Liver (tissue), 9 donors: ENCODE measurements around the gene RAPGEF1. TPM values are rescaled to one million over a fixed set of nuclear protein-coding genes. Genes with fewer than 3 reads are reported as not detected.

ENCODE experiments used
- DNase-seq: peaks from one replicate; pipeline ENCODE4 v3.0.0-alpha.2; 2017; ENCODE audit warnings: low spot score
- H3K27ac ChIP-seq, 2 donors: one replicate each; pipeline ENCODE4 v1.7.0; 2013; ENCODE audit warnings: inconsistent platforms in 2 of 2, low read length in 2 of 2, control low read depth in 1 of 2, low read depth in 1 of 2, mild to moderate bottlenecking in 1 of 2
- H3K27me3 ChIP-seq, 4 donors: one replicate each; pipeline versions ENCODE4 v1.6.1 to v1.7.0; 2013; ENCODE audit warnings: low read length in 3 of 4, inconsistent platforms in 1 of 4, mild to moderate bottlenecking in 1 of 4, moderate library complexity in 1 of 4; ENCODE audit not compliant: control insufficient read depth in 4 of 4, insufficient read depth in 4 of 4
- H3K36me3 ChIP-seq, 4 donors: one replicate each; pipeline versions ENCODE4 v1.6.1 to v1.7.0; 2013; ENCODE audit warnings: low read length in 3 of 4, mild to moderate bottlenecking in 3 of 4, low read depth in 1 of 4, moderate library complexity in 1 of 4; ENCODE audit not compliant: control insufficient read depth in 4 of 4, insufficient read depth in 3 of 4
- H3K4me1 ChIP-seq, 4 donors: one replicate each; pipeline versions ENCODE4 v1.6.1 to v1.7.0; 2013; ENCODE audit warnings: low read length in 3 of 4, mild to moderate bottlenecking in 3 of 4, moderate library complexity in 1 of 4; ENCODE audit not compliant: control insufficient read depth in 4 of 4, insufficient read depth in 4 of 4
- H3K4me3 ChIP-seq, 3 donors: one replicate each; pipeline versions ENCODE4 v1.6.1 to v1.7.0; 2013; ENCODE audit warnings: low read length in 3 of 3, control low read depth in 1 of 3, low read depth in 1 of 3, mild to moderate bottlenecking in 1 of 3
- H3K9ac ChIP-seq, 2 donors: one replicate each; pipeline ENCODE4 v1.7.0; 2013; ENCODE audit warnings: low read length in 2 of 2, mild to moderate bottlenecking in 2 of 2, moderate library complexity in 2 of 2, control low read depth in 1 of 2, low read depth in 1 of 2
- H3K9me3 ChIP-seq, 4 donors: one replicate each; pipeline versions ENCODE4 v1.6.1 to v1.7.0; 2013; ENCODE audit warnings: low read length in 3 of 4; ENCODE audit not compliant: control insufficient read depth in 4 of 4
- EGR1 ChIP-seq, 2 donors: IDR thresholded peaks; 2 replicates each; pipeline ENCODE4 v1.6.1; 2016 to 2018; ENCODE audit warnings: antibody characterized with exemption in 2 of 2, low read depth in 2 of 2
- FOXA1 ChIP-seq: IDR thresholded peaks from 2 replicates; pipeline ENCODE4 v1.6.1; 2016; ENCODE audit warnings: antibody characterized with exemption
- FOXA2 ChIP-seq: IDR thresholded peaks from 2 replicates; pipeline ENCODE4 v1.6.1; 2016; ENCODE audit warnings: antibody characterized with exemption
- GABPA ChIP-seq, 2 donors: IDR thresholded peaks in 1 of 2; conservative IDR thresholded peaks in 1 of 2; 2 replicates each; pipeline ENCODE4 v1.6.1; 2016; ENCODE audit warnings: antibody characterized with exemption in 2 of 2, mild to moderate bottlenecking in 1 of 2, moderate library complexity in 1 of 2
- HNF4A ChIP-seq, 2 donors: conservative IDR thresholded peaks; 2 replicates each; pipeline ENCODE4 v1.6.1; 2016; ENCODE audit warnings: antibody characterized with exemption in 2 of 2, mild to moderate bottlenecking in 2 of 2
- HNF4G ChIP-seq: IDR thresholded peaks from 2 replicates; pipeline ENCODE4 v1.6.1; 2016; ENCODE audit warnings: antibody characterized with exemption
- JUND ChIP-seq, 2 donors: IDR thresholded peaks; 2 replicates each; pipeline ENCODE4 v1.6.1; 2016; ENCODE audit warnings: antibody characterized with exemption in 2 of 2
- NR2F2 ChIP-seq: IDR thresholded peaks from 2 replicates; pipeline ENCODE4 v1.6.1; 2016; ENCODE audit warnings: antibody characterized with exemption
- RAD21 ChIP-seq, 2 donors: IDR thresholded peaks; 2 replicates each; pipeline ENCODE4 v1.6.1; 2016; ENCODE audit warnings: antibody characterized with exemption in 2 of 2, mild to moderate bottlenecking in 2 of 2
- RXRA ChIP-seq, 2 donors: IDR thresholded peaks; 2 replicates each; pipeline ENCODE4 v1.6.1; 2017 to 2018; ENCODE audit warnings: antibody characterized with exemption in 2 of 2, mild to moderate bottlenecking in 1 of 2
- SP1 ChIP-seq: IDR thresholded peaks from 2 replicates; pipeline ENCODE4 v1.6.1; 2018; ENCODE audit warnings: antibody characterized with exemption, mild to moderate bottlenecking
- TAF1 ChIP-seq: conservative IDR thresholded peaks from 2 replicates; pipeline ENCODE4 v1.6.1; 2016; ENCODE audit warnings: antibody characterized with exemption, mild to moderate bottlenecking
- YY1 ChIP-seq: IDR thresholded peaks from 2 replicates; pipeline ENCODE4 v1.6.1; 2016; ENCODE audit warnings: antibody characterized with exemption, mild to moderate bottlenecking
- WGBS: extraction: QIAGEN DNeasy Blood & Tissue Kit; methylation state at CpG from one replicate; pipeline ENCODE4 v1.1.7; 2013; 5-methylcytosine and 5-hydroxymethylcytosine counted together
- polyA plus RNA-seq, 2 donors: library from polyadenylated mRNA; stranded (reverse) in 1 of 2; unstranded in 1 of 2; fragments of 200-250 nt in 1 of 2; fragments of >200 nt in 1 of 2; fragmentation: Nextera tagmentation in 1 of 2; extraction: Ambion mirVana in 1 of 2; gene quantifications; one replicate each; pipeline versions ENCODE4 v1.2.1 to v1.2.3, GENCODE V29; 2013 to 2015
- total RNA-seq, 2 donors: library from RNA; depleted of rRNA; stranded (reverse); fragments of >200 nt; gene quantifications; one replicate each; pipeline ENCODE4 v1.2.3, GENCODE V29; 2014
- TF ChIP-seq, protein P1 (sequence below): IDR thresholded peaks from 2 replicates; pipeline ENCODE4 v1.6.1; 2016; ENCODE audit warnings: antibody characterized with exemption
- TF ChIP-seq, protein P2 (sequence below): IDR thresholded peaks from 2 replicates; pipeline ENCODE4 v1.6.1; 2016; ENCODE audit warnings: antibody characterized with exemption
- TF ChIP-seq, protein P3 (sequence below): IDR thresholded peaks from 2 replicates; pipeline ENCODE4 v1.6.1; 2016; ENCODE audit warnings: antibody characterized with exemption
- TF ChIP-seq, protein P4 (sequence below): IDR thresholded peaks from 2 replicates; pipeline ENCODE4 v1.6.1; 2016; ENCODE audit warnings: antibody characterized with exemption, mild to moderate bottlenecking
- TF ChIP-seq, protein P5 (sequence below): fragments of 150-350 bp; IDR thresholded peaks from 2 replicates; pipeline ENCODE4 v1.5.1; 2017; ENCODE audit warnings: improper control_type of control experiment, low read depth, low read length; ENCODE audit not compliant: missing input control
- donor health status: healthy.
- donor health status: healthy.
- donor health status: healthy.
- donor health status: healthy.
- donor health status: healthy.

The RAPGEF1 gene
- total and polyA plus RNA-seq, 4 donors: 5.6 to 19.7 (median 16.8) TPM

DNA sequence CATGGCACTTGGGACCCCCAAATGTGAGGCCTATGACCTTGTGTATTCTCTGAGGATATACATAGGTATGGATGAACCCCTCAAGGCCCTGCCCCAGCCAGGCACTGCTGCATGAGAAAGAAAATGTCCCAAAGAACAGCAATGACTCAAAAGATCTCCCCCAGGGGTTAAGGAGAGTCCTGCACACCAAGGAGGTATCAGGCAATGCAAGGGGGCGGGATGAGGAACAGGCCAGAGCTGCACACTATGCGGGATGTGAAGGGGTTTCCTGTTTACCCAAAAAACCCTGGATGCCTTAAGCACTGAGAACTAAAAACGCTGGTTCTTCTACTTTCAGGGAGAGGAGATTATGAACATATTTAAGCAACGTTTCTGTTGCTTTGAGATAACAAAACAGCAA is 3.4 kb downstream of the RAPGEF1 start:
- H3K27me3 ChIP-seq: no peaks in the 10 kb centered on the region
- H3K27ac ChIP-seq: peak overlapping the region; percentile 69 to 81
- no peak for DNase-seq
- H3K4me3 ChIP-seq: no peak overlapping the region
- H3K36me3 ChIP-seq: no peaks in the 10 kb centered on the region
- 59% methylated on average over 4 of the region's 4 CpGs for WGBS
- no peak overlapping the region for H3K9ac ChIP-seq
- H3K4me1 ChIP-seq: peaks cover 30 to 66% (median 58%) of the 10 kb centered on the region in 4 donors
- H3K9me3 ChIP-seq: no peaks in the 10 kb centered on the region
- TF ChIP-seq, protein P1, sequence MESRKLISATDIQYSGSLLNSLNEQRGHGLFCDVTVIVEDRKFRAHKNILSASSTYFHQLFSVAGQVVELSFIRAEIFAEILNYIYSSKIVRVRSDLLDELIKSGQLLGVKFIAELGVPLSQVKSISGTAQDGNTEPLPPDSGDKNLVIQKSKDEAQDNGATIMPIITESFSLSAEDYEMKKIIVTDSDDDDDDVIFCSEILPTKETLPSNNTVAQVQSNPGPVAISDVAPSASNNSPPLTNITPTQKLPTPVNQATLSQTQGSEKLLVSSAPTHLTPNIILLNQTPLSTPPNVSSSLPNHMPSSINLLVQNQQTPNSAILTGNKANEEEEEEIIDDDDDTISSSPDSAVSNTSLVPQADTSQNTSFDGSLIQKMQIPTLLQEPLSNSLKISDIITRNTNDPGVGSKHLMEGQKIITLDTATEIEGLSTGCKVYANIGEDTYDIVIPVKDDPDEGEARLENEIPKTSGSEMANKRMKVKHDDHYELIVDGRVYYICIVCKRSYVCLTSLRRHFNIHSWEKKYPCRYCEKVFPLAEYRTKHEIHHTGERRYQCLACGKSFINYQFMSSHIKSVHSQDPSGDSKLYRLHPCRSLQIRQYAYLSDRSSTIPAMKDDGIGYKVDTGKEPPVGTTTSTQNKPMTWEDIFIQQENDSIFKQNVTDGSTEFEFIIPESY: no peak
- TF ChIP-seq, protein P2, sequence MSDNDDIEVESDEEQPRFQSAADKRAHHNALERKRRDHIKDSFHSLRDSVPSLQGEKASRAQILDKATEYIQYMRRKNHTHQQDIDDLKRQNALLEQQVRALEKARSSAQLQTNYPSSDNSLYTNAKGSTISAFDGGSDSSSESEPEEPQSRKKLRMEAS: no peak
- TF ChIP-seq NR2F2 (no peak), SP1 (no peak)

DNA sequence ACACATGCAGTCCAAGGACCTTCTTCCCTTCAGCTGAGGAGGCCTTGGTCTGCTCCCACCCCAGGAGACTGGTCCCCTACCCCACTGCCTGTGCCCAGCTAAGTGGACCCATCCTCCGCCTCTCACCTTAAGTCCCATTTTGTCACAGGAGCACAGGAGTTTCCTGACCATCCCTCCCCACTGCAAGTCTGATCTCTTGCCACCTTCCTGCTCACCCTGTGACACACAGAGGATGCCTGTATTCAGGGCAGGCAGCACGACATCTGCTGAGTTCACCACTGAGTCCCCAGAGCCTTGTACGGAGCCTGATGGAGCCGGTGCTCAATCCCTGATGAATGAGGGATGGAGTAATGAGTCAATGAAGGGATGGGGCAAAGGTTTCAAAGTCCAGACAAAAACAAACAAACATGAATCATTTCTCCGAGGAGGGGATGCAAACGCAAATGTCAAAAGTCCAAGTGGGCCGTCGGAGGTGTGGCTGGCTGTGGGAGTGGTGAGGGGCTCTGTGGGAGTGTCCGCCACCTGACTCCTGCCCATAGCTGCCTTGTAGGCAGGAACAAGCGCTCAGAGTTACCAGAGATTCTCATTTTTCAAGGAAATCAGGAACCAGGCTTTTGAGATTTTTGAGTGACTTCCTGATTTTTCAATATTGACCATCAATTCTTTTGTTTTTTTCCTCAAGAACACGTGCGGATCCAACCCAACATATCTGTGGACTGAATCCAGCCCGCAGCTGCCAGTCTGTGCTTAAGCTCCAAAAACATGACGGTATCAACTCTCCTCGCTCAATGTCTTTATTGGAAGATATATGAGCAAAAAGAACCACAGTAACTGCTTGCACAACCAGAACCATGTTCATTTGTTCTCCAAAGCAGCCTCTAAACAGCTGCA is 4.4 kb downstream of the RAPGEF1 start:
- Histone ChIP-seq H3K4me3 (no peak overlapping the region), H3K9ac (peak overlapping the region in 1 of 2 donors; percentile 55), H3K27me3 (no peaks in the 10 kb centered on the region), H3K9me3 (no peaks in the 10 kb centered on the region), H3K27ac (peak overlapping the region; percentile 72 to 81), H3K36me3 (no peaks in the 10 kb centered on the region), H3K4me1 (peaks cover 30 to 72% (median 65%) of the 10 kb centered on the region in 4 donors)
- WGBS: 39% methylated on average over 15 of the region's 15 CpGs
- peak; percentile 54 for DNase-seq
- peak; percentile 83 for TF ChIP-seq FOXA1
- TF ChIP-seq, protein P2: peak; percentile 83
- TF ChIP-seq, protein P3, sequence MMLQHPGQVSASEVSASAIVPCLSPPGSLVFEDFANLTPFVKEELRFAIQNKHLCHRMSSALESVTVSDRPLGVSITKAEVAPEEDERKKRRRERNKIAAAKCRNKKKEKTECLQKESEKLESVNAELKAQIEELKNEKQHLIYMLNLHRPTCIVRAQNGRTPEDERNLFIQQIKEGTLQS: peak; percentile 90
- peak; percentile 54 to 67 for TF ChIP-seq RAD21 (IDR thresholded peaks at IDR 0.05)
- peak; percentile 87 for TF ChIP-seq FOXA2
- peak; percentile 87 to 88 for TF ChIP-seq RXRA (IDR thresholded peaks at IDR 0.05)
- TF ChIP-seq, protein P4, sequence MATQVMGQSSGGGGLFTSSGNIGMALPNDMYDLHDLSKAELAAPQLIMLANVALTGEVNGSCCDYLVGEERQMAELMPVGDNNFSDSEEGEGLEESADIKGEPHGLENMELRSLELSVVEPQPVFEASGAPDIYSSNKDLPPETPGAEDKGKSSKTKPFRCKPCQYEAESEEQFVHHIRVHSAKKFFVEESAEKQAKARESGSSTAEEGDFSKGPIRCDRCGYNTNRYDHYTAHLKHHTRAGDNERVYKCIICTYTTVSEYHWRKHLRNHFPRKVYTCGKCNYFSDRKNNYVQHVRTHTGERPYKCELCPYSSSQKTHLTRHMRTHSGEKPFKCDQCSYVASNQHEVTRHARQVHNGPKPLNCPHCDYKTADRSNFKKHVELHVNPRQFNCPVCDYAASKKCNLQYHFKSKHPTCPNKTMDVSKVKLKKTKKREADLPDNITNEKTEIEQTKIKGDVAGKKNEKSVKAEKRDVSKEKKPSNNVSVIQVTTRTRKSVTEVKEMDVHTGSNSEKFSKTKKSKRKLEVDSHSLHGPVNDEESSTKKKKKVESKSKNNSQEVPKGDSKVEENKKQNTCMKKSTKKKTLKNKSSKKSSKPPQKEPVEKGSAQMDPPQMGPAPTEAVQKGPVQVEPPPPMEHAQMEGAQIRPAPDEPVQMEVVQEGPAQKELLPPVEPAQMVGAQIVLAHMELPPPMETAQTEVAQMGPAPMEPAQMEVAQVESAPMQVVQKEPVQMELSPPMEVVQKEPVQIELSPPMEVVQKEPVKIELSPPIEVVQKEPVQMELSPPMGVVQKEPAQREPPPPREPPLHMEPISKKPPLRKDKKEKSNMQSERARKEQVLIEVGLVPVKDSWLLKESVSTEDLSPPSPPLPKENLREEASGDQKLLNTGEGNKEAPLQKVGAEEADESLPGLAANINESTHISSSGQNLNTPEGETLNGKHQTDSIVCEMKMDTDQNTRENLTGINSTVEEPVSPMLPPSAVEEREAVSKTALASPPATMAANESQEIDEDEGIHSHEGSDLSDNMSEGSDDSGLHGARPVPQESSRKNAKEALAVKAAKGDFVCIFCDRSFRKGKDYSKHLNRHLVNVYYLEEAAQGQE: peak; percentile 86
- no peak for TF ChIP-seq NR2F2
- no peak for TF ChIP-seq GABPA (IDR thresholded peaks at IDR 0.05 in 1 of 2, conservative IDR thresholded peaks at IDR 0.05 in 1 of 2)
- TF ChIP-seq SP1: peak; percentile 91
- peak; percentile 99 for TF ChIP-seq HNF4A (conservative IDR thresholded peaks at IDR 0.05)
- TF ChIP-seq, protein P5, sequence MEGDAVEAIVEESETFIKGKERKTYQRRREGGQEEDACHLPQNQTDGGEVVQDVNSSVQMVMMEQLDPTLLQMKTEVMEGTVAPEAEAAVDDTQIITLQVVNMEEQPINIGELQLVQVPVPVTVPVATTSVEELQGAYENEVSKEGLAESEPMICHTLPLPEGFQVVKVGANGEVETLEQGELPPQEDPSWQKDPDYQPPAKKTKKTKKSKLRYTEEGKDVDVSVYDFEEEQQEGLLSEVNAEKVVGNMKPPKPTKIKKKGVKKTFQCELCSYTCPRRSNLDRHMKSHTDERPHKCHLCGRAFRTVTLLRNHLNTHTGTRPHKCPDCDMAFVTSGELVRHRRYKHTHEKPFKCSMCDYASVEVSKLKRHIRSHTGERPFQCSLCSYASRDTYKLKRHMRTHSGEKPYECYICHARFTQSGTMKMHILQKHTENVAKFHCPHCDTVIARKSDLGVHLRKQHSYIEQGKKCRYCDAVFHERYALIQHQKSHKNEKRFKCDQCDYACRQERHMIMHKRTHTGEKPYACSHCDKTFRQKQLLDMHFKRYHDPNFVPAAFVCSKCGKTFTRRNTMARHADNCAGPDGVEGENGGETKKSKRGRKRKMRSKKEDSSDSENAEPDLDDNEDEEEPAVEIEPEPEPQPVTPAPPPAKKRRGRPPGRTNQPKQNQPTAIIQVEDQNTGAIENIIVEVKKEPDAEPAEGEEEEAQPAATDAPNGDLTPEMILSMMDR: no peak
- no peak for TF ChIP-seq TAF1
- TF ChIP-seq YY1: peak; percentile 61
- TF ChIP-seq HNF4G: peak; percentile 99
- TF ChIP-seq EGR1 (IDR thresholded peaks at IDR 0.05; ENCODE audit: low read depth in 2 of 2): peak in 1 of 2 donors; percentile 43
- TF ChIP-seq, protein P1: peak; percentile 42
- TF ChIP-seq JUND (IDR thresholded peaks at IDR 0.05): peak; percentile 97 to 98
